RWPE2 (cell line): ENCODE data around the gene NRIP1.

ENCODE experiments used
- ATAC-seq: fragments of 200-7000 bp; cut with Tn5 transposase; 3 replicates; pipeline ENCODE4 v1.9.1; 2021; ENCODE audit warnings: low read depth
- DNase-seq: peaks from one replicate; pipeline ENCODE4 v3.0.0-alpha.2; 2020; ENCODE audit warnings: low spot score
- H3K27ac ChIP-seq: fragments of 450-650 bp; 2 replicates; pipeline ENCODE4 v1.5.1; 2017; ENCODE audit warnings: mild to moderate bottlenecking; ENCODE audit not compliant: poor library complexity, severe bottlenecking
- H3K27me3 ChIP-seq: fragments of 250-450 bp; sonication (Bioruptor Pico); 2 replicates; pipeline ENCODE4 v1.5.1; 2021; ENCODE audit warnings: mild to moderate bottlenecking, moderate library complexity; ENCODE audit not compliant: insufficient read depth, poor library complexity, severe bottlenecking
- H3K36me3 ChIP-seq: fragments of 250-450 bp; sonication (Bioruptor Pico); 2 replicates; pipeline ENCODE4 v1.5.1; 2020; ENCODE audit warnings: low read depth, mild to moderate bottlenecking, moderate library complexity
- H3K4me1 ChIP-seq: fragments of 250-450 bp; sonication (Bioruptor Pico); 2 replicates; pipeline ENCODE4 v1.5.1; 2021; ENCODE audit warnings: mild to moderate bottlenecking, moderate library complexity; ENCODE audit not compliant: insufficient read depth, poor library complexity, severe bottlenecking
- H3K4me3 ChIP-seq: fragments of 250-450 bp; sonication (Bioruptor Pico); 2 replicates; pipeline ENCODE4 v1.5.1; 2021; ENCODE audit warnings: mild to moderate bottlenecking, moderate library complexity; ENCODE audit not compliant: severe bottlenecking
- H3K9me3 ChIP-seq: fragments of 250-450 bp; sonication (Bioruptor Pico); 2 replicates; pipeline ENCODE4 v1.5.1; 2021; ENCODE audit warnings: mild to moderate bottlenecking, moderate library complexity; ENCODE audit not compliant: severe bottlenecking
- TF ChIP-seq, protein P1 (sequence below): fragments of 450-650 bp; IDR thresholded peaks from one replicate; pipeline ENCODE4 v1.5.1; 2017; ENCODE audit warnings: mild to moderate bottlenecking, moderate library complexity; ENCODE audit not compliant: poor library complexity, severe bottlenecking

The NRIP1 gene

DNA sequence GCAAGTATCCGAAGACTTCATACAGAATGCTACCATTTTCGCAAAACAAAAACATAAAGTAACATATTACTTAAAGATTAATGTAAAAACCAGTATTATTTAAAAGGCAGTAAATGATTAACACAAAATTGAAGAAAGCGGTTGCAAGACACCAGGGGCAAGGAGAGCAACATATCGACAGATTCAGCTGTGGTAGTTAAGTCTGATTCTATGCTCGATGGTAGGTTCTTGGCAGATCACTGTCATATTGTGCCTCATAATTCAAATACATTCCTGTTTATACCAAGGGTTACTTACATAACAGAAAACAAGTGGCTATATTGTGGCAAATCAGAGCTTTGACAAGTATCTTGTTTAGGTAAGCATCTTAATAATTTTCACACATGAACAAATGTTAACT, 37.7 kb downstream of the NRIP1 start:
- Histone ChIP-seq H3K27me3 (no peaks in the 10 kb centered on the region), H3K27ac (no peak overlapping the region), H3K9me3 (no peaks in the 10 kb centered on the region), H3K36me3 (peaks cover 18% of the 10 kb centered on the region; the same call in 1 of the 2 replicates), H3K4me3 (no peak overlapping the region), H3K4me1 (no peaks in the 10 kb centered on the region)
- DNase-seq (no peak), ATAC-seq (no peak)
- TF ChIP-seq, protein P1, sequence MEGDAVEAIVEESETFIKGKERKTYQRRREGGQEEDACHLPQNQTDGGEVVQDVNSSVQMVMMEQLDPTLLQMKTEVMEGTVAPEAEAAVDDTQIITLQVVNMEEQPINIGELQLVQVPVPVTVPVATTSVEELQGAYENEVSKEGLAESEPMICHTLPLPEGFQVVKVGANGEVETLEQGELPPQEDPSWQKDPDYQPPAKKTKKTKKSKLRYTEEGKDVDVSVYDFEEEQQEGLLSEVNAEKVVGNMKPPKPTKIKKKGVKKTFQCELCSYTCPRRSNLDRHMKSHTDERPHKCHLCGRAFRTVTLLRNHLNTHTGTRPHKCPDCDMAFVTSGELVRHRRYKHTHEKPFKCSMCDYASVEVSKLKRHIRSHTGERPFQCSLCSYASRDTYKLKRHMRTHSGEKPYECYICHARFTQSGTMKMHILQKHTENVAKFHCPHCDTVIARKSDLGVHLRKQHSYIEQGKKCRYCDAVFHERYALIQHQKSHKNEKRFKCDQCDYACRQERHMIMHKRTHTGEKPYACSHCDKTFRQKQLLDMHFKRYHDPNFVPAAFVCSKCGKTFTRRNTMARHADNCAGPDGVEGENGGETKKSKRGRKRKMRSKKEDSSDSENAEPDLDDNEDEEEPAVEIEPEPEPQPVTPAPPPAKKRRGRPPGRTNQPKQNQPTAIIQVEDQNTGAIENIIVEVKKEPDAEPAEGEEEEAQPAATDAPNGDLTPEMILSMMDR, result no peak

- ATAC-seq (no peak), DNase-seq (no peak)
- no peaks in the 10 kb centered on the region for H3K4me1 ChIP-seq
- TF ChIP-seq, protein P1, result no peak
- no peaks in the 10 kb centered on the region for H3K9me3 ChIP-seq
- no peak overlapping the region for H3K4me3 ChIP-seq
- H3K36me3 ChIP-seq, result peaks cover 16% of the 10 kb centered on the region; the same call in 1 of the 2 replicates
- no peak overlapping the region for H3K27ac ChIP-seq
- no peaks in the 10 kb centered on the region for H3K27me3 ChIP-seq
Observed at GRCh38 chr21:15026370-15026769, 38.4 kb downstream of the NRIP1 start.

- Histone ChIP-seq H3K27me3 (no peaks in the 10 kb centered on the region), H3K4me3 (no peak overlapping the region), H3K9me3 (no peaks in the 10 kb centered on the region), H3K27ac (no peak overlapping the region), H3K4me1 (no peaks in the 10 kb centered on the region), H3K36me3 (peaks cover 9% of the 10 kb centered on the region; the same call in 1 of the 2 replicates)
- TF ChIP-seq, protein P1, result no peak
- DNase-seq (no peak), ATAC-seq (no peak)
Observed at GRCh38 chr21:15023776-15024175, 41.0 kb downstream of the NRIP1 start.

GRCh38 chr21:15022608-15023261, 42.1 kb downstream of the NRIP1 start:
- TF ChIP-seq, protein P1, result no peak
- DNase-seq, result no peak
- no peaks in the 10 kb centered on the region for H3K9me3 ChIP-seq
- H3K4me3 ChIP-seq, result no peak overlapping the region
- no peaks in the 10 kb centered on the region for H3K4me1 ChIP-seq
- peaks cover 6% of the 10 kb centered on the region; the same call in 1 of the 2 replicates for H3K36me3 ChIP-seq
- ATAC-seq, result no peak; the same call in 2 of the 3 replicates
- H3K27me3 ChIP-seq, result no peaks in the 10 kb centered on the region
- H3K27ac ChIP-seq, result no peak overlapping the region

GRCh38 chr21:15020797-15021196, 44.0 kb downstream of the NRIP1 start:
- no peaks in the 10 kb centered on the region for H3K9me3 ChIP-seq
- H3K27ac ChIP-seq, result no peak overlapping the region
- TF ChIP-seq, protein P1, result no peak
- DNase-seq (no peak), ATAC-seq (no peak)
- no peaks in the 10 kb centered on the region; the same call in 1 of the 2 replicates for H3K36me3 ChIP-seq
- H3K27me3 ChIP-seq, result no peaks in the 10 kb centered on the region
- H3K4me3 ChIP-seq, result no peak overlapping the region
- H3K4me1 ChIP-seq, result peaks cover 15% of the 10 kb centered on the region
